Measurements from ENCODE around the gene PMEL. TPM values are rescaled to one million over a fixed set of nuclear protein-coding genes. Genes with fewer than 3 reads are reported as not detected.

Gene PMEL
- total RNA-seq, 1 experiment from 2014 or later: 1.2 TPM

- DNase-seq (ENCODE audit: low read depth, low spot score): no peak
- Histone ChIP-seq H3K27me3 (ENCODE audit: control insufficient read depth, insufficient read depth, low read length) (no peaks in the 10 kb centered on the region), H3K27ac (ENCODE audit: low read length) (no peak overlapping the region), H3K4me1 (ENCODE audit: control insufficient read depth, insufficient read depth, low read length) (peaks cover 5% of the 10 kb centered on the region; the same call in 1 of the 2 replicates), H3K36me3 (ENCODE audit: control insufficient read depth, insufficient read depth, low read length) (peaks cover 7% of the 10 kb centered on the region; the same call in 1 of the 2 replicates), H3K4me3 (ENCODE audit: low read depth in 2 of 2, low read length in 2 of 2) (no peak overlapping the region), H3K9me3 (ENCODE audit: control insufficient read depth, insufficient read depth, low read depth, low read length) (no peaks in the 10 kb centered on the region)
- in situ Hi-C loops (cut with HindIII; ENCODE audit: low pct_unique_long_range_greater_than_20kb, low sequenced_read_pairs): no loop called here
- ChIA-PET POLR2A (interaction anchor here (0.6 kb wide), 1 partner anchor 100 kb away, joined by 3 read pairs; no protein-coding TSS in a partner anchor), CTCF (no interaction called here)
- intact Hi-C loops (cut with micrococcal nuclease; ENCODE audit: unreplicated experiment): no loop called here
- TF ChIP-seq SIN3A (IDR thresholded peaks at IDR 0.05; ENCODE audit: borderline replicate concordance, insufficient read depth, low read depth, low read length): no peak
- TF ChIP-seq TCF7L2 (IDR thresholded peaks at IDR 0.05; ENCODE audit: low read depth, low read length): no peak
- no peak for TF ChIP-seq POLR2AphosphoS5 (IDR thresholded peaks at IDR 0.05; ENCODE audit: low read depth, low read length)
- TF ChIP-seq, protein P1, sequence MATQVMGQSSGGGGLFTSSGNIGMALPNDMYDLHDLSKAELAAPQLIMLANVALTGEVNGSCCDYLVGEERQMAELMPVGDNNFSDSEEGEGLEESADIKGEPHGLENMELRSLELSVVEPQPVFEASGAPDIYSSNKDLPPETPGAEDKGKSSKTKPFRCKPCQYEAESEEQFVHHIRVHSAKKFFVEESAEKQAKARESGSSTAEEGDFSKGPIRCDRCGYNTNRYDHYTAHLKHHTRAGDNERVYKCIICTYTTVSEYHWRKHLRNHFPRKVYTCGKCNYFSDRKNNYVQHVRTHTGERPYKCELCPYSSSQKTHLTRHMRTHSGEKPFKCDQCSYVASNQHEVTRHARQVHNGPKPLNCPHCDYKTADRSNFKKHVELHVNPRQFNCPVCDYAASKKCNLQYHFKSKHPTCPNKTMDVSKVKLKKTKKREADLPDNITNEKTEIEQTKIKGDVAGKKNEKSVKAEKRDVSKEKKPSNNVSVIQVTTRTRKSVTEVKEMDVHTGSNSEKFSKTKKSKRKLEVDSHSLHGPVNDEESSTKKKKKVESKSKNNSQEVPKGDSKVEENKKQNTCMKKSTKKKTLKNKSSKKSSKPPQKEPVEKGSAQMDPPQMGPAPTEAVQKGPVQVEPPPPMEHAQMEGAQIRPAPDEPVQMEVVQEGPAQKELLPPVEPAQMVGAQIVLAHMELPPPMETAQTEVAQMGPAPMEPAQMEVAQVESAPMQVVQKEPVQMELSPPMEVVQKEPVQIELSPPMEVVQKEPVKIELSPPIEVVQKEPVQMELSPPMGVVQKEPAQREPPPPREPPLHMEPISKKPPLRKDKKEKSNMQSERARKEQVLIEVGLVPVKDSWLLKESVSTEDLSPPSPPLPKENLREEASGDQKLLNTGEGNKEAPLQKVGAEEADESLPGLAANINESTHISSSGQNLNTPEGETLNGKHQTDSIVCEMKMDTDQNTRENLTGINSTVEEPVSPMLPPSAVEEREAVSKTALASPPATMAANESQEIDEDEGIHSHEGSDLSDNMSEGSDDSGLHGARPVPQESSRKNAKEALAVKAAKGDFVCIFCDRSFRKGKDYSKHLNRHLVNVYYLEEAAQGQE (IDR thresholded peaks at IDR 0.05; ENCODE audit: insufficient read depth in 1 of 2, low read depth in 2 of 2, low read length in 1 of 2): no peak
- no peak for TF ChIP-seq CTCF (IDR thresholded peaks at IDR 0.05)
- ATAC-seq: no peak
- BruUV-seq (replicated peaks): no TSS peak
These were observed 13.2 kb upstream of the PMEL start for GRCh38 chr12:55979069-55979468.

- H3K9me3 ChIP-seq (ENCODE audit: control insufficient read depth, insufficient read depth, low read depth, low read length): no peaks in the 10 kb centered on the region
- DNase-seq (ENCODE audit: low read depth, low spot score): no peak
- peaks cover 5% of the 10 kb centered on the region; the same call in 1 of the 2 replicates for H3K4me1 ChIP-seq (ENCODE audit: control insufficient read depth, insufficient read depth, low read length)
- no peak for ATAC-seq
- H3K4me3 ChIP-seq (ENCODE audit: low read depth in 2 of 2, low read length in 2 of 2): no peak overlapping the region
- in situ Hi-C loops (cut with HindIII; ENCODE audit: low pct_unique_long_range_greater_than_20kb, low sequenced_read_pairs): no loop called here
- no TSS peak for BruUV-seq (replicated peaks)
- peaks cover 7% of the 10 kb centered on the region; the same call in 1 of the 2 replicates for H3K36me3 ChIP-seq (ENCODE audit: control insufficient read depth, insufficient read depth, low read length)
- CTCF ChIA-PET: no interaction called here
- POLR2A ChIA-PET: no interaction called here
- intact Hi-C loops (cut with micrococcal nuclease; ENCODE audit: unreplicated experiment): no loop called here
- H3K27ac ChIP-seq (ENCODE audit: low read length): no peak overlapping the region
- H3K27me3 ChIP-seq (ENCODE audit: control insufficient read depth, insufficient read depth, low read length): no peaks in the 10 kb centered on the region
- TF ChIP-seq CTCF (IDR thresholded peaks at IDR 0.05) (no peak), SIN3A (IDR thresholded peaks at IDR 0.05; ENCODE audit: borderline replicate concordance, insufficient read depth, low read depth, low read length) (no peak), POLR2AphosphoS5 (IDR thresholded peaks at IDR 0.05; ENCODE audit: low read depth, low read length) (no peak), TCF7L2 (IDR thresholded peaks at IDR 0.05; ENCODE audit: low read depth, low read length) (no peak)
- TF ChIP-seq, protein P1 (IDR thresholded peaks at IDR 0.05; ENCODE audit: insufficient read depth in 1 of 2, low read depth in 2 of 2, low read length in 1 of 2): no peak
These were observed 12.6 kb upstream of the PMEL start for GRCh38 chr12:55978393-55978792.
